Keratinocyte (primary cell): Measurements from ENCODE around the gene STK35. TPM values are rescaled to one million over a fixed set of nuclear protein-coding genes. Genes with fewer than 3 reads are reported as not detected.

Experiments used
- DNase-seq: peaks from one replicate; pipeline ENCODE4 v3.0.0-alpha.2; 2011; ENCODE audit warnings: low read depth, missing footprints, low spot score
- FAIRE-seq: peaks from 2 replicates; lab custom pipeline; 2011; peaks lifted over from hg19 to GRCh38; lab: Jason Lieb, UNC
- H2AFZ ChIP-seq: 2 replicates; pipeline ENCODE4 v1.6.0; 2012; ENCODE audit warnings: low read length, control low read depth, inconsistent platforms; ENCODE audit not compliant: control insufficient read depth
- H3K27ac ChIP-seq: 2 replicates; pipeline ENCODE4 v1.5.1; 2011; ENCODE audit warnings: low read length; ENCODE audit not compliant: control insufficient read depth, insufficient read depth
- H3K27me3 ChIP-seq: 3 replicates; pipeline ENCODE4 v1.6.0; 2011; ENCODE audit warnings: low read length; ENCODE audit not compliant: control insufficient read depth, insufficient read depth; ENCODE audit errors: extremely low read depth
- H3K36me3 ChIP-seq, 2 experiments: 2 replicates in 1 of 2; 3 replicates in 1 of 2; pipeline ENCODE4 v1.5.1; 2011; ENCODE audit warnings: low read length in 2 of 2, mild to moderate bottlenecking in 1 of 2; ENCODE audit not compliant: control insufficient read depth in 2 of 2, insufficient read depth in 2 of 2; ENCODE audit errors: extremely low read depth in 1 of 2
- H3K4me1 ChIP-seq: 3 replicates; pipeline ENCODE4 v1.5.1; 2011; ENCODE audit warnings: low read length; ENCODE audit not compliant: control insufficient read depth, insufficient read depth; ENCODE audit errors: extremely low read depth
- H3K4me2 ChIP-seq: 3 replicates; pipeline ENCODE4 v1.6.0; 2011; ENCODE audit warnings: low read depth, low read length; ENCODE audit not compliant: control insufficient read depth, insufficient read depth; ENCODE audit errors: extremely low read depth
- H3K4me3 ChIP-seq, 3 experiments: fragments of 200-600 bp in 1 of 3; sonication (generic) in 1 of 3; 2 replicates in 2 of 3; 3 replicates in 1 of 3; pipeline ENCODE4 v1.5.1; 2011 to 2016; ENCODE audit warnings: low read length in 3 of 3, mild to moderate bottlenecking in 3 of 3, control low read depth in 2 of 3, inconsistent platforms in 1 of 3, low read depth in 1 of 3, mixed read lengths in 1 of 3, mixed run types in 1 of 3, moderate library complexity in 1 of 3; ENCODE audit not compliant: control insufficient read depth in 2 of 3, insufficient read depth in 2 of 3; ENCODE audit errors: extremely low read depth in 1 of 3
- H3K79me2 ChIP-seq: 2 replicates; pipeline ENCODE4 v1.6.0; 2012; ENCODE audit warnings: low read length; ENCODE audit not compliant: control insufficient read depth, insufficient read depth
- H3K9ac ChIP-seq: 3 replicates; pipeline ENCODE4 v1.6.0; 2011; ENCODE audit warnings: low read length; ENCODE audit not compliant: control insufficient read depth, insufficient read depth; ENCODE audit errors: extremely low read depth
- H3K9me1 ChIP-seq: 3 replicates; pipeline ENCODE4 v1.6.0; 2011; ENCODE audit warnings: low read length; ENCODE audit not compliant: control insufficient read depth, insufficient read depth; ENCODE audit errors: extremely low read depth
- H3K9me3 ChIP-seq: 2 replicates; pipeline ENCODE4 v1.5.1; 2012; ENCODE audit warnings: low read depth, low read length; ENCODE audit not compliant: control insufficient read depth
- H4K20me1 ChIP-seq: 3 replicates; pipeline ENCODE4 v1.6.0; 2011; ENCODE audit warnings: low read length; ENCODE audit not compliant: control insufficient read depth, insufficient read depth; ENCODE audit errors: extremely low read depth
- EZH2 ChIP-seq: IDR thresholded peaks from one replicate; pipeline ENCODE4 v1.6.1; 2012; ENCODE audit warnings: inconsistent platforms, mild to moderate bottlenecking, low read length, moderate library complexity
- dilution Hi-C: fragments of 300-500 bp; cut with MboI; formaldehyde crosslinking; loops from one replicate; pipeline ENCODE4 v1.7.0; 2020; ENCODE audit warnings: low sequenced_read_pairs; ENCODE audit not compliant: extremely low pct_ligation_motif_present
- polyA plus RNA-seq, 5 experiments: library from polyadenylated mRNA; depleted of rRNA in 3 of 5; stranded (reverse) in 3 of 5; stranded (forward) in 1 of 5; unstranded in 1 of 5; fragments of >200 nt; gene quantifications; 1 replicate in 1 of 5; 2 replicates in 3 of 5; 3 replicates in 1 of 5; pipeline versions ENCODE4 v1.2.1 to v1.2.3, GENCODE V29; 2011 to 2012; ENCODE audit warnings: missing spikeins in 2 of 5, low read depth in 1 of 5, low replicate concordance in 1 of 5
- TF ChIP-seq, protein P1 (sequence below), 3 experiments: IDR thresholded peaks in 1 of 3; conservative IDR thresholded peaks in 1 of 3; optimal IDR thresholded peaks in 1 of 3; 2 replicates in 2 of 3; 3 replicates in 1 of 3; pipeline versions ENCODE3 to v1.5.1; 2011; ENCODE audit warnings: low read length in 3 of 3, mild to moderate bottlenecking in 3 of 3, moderate library complexity in 2 of 3, control low read depth in 1 of 3, inconsistent platforms in 1 of 3; ENCODE audit not compliant: insufficient read depth in 2 of 3; ENCODE audit errors: extremely low read depth in 1 of 3

STK35 gene
- polyA plus RNA-seq, 1 donor (not counting 4 experiments of a cell fraction or from before 2014, with no cell fraction given): 6.5 TPM

DNA sequence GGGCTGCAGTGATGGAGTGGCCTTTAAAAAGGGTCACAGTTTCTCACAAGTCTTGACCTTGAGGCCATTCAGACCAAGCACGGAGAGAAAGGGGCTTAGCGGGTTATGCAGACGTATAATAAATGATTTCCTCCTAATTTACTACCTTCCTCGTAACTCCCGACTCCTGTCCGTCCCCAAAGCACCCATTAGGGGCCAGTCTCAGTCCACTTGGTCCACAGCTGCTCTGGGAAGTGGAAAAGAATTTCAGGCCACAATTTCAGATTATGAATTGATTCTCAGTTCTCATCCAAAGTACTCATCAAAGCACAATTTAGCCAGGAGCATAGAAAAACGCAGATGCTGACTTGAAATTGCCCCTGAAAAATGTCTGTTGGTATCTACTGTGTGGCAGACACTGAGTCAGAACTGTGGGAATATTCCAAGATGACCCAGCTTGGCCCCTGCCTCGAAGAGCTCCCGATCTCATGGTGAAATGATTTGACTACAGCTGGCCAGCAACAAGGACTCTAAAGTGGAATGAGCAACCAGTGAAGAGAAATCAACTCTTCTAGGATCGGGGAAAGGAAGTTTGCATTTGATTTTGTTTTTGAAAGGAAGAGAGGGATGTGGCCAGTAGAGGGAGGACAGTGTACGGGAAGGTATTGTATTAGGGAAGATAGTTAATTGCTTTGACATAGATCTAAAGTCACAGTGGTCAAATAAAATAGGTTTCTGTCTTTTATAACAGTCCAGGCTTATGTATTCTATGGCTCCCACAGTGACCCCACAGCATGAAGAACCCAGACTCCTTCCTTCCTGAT lies 15.2 kb upstream of the STK35 start:
- no peak for FAIRE-seq
- H3K9ac ChIP-seq: no peak overlapping the region
- DNase-seq: no peak
- TF ChIP-seq, protein P1, sequence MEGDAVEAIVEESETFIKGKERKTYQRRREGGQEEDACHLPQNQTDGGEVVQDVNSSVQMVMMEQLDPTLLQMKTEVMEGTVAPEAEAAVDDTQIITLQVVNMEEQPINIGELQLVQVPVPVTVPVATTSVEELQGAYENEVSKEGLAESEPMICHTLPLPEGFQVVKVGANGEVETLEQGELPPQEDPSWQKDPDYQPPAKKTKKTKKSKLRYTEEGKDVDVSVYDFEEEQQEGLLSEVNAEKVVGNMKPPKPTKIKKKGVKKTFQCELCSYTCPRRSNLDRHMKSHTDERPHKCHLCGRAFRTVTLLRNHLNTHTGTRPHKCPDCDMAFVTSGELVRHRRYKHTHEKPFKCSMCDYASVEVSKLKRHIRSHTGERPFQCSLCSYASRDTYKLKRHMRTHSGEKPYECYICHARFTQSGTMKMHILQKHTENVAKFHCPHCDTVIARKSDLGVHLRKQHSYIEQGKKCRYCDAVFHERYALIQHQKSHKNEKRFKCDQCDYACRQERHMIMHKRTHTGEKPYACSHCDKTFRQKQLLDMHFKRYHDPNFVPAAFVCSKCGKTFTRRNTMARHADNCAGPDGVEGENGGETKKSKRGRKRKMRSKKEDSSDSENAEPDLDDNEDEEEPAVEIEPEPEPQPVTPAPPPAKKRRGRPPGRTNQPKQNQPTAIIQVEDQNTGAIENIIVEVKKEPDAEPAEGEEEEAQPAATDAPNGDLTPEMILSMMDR (optimal IDR thresholded peaks at IDR 0.05 in 1 of 3, IDR thresholded peaks at IDR 0.05 in 1 of 3, conservative IDR thresholded peaks at IDR 0.05 in 1 of 3; ENCODE audit: extremely low read depth in 1 of 3, insufficient read depth in 2 of 3, low read length in 3 of 3): no peak
- no peak for TF ChIP-seq EZH2
- H3K4me3 ChIP-seq: no peak overlapping the region
- no peaks in the 10 kb centered on the region for H3K9me3 ChIP-seq
- dilution Hi-C loops: no loop called here
- H4K20me1 ChIP-seq: no peaks in the 10 kb centered on the region
- no peak overlapping the region for H2AFZ ChIP-seq
- H3K4me1 ChIP-seq: peaks cover 3% of the 10 kb centered on the region
- no peaks in the 10 kb centered on the region for H3K36me3 ChIP-seq
- no peak overlapping the region for H3K27ac ChIP-seq
- H3K27me3 ChIP-seq: peaks cover 23% of the 10 kb centered on the region
- no peaks in the 10 kb centered on the region for H3K79me2 ChIP-seq
- H3K9me1 ChIP-seq: no peaks in the 10 kb centered on the region
- no peak overlapping the region for H3K4me2 ChIP-seq

GRCh38 chr20:2086980-2087377 lies 14.6 kb upstream of the STK35 start:
- H3K4me2 ChIP-seq: no peak overlapping the region
- no peaks in the 10 kb centered on the region for H3K9me1 ChIP-seq
- no peak overlapping the region for H3K9ac ChIP-seq
- peaks cover 3% of the 10 kb centered on the region for H3K4me1 ChIP-seq
- no peak overlapping the region for H3K27ac ChIP-seq
- H3K27me3 ChIP-seq: peaks cover 21% of the 10 kb centered on the region
- no peaks in the 10 kb centered on the region for H3K36me3 ChIP-seq
- dilution Hi-C loops: no loop called here
- no peaks in the 10 kb centered on the region for H3K79me2 ChIP-seq
- DNase-seq (no peak), FAIRE-seq (no peak)
- H3K4me3 ChIP-seq: no peak overlapping the region
- no peak overlapping the region for H2AFZ ChIP-seq
- no peak for TF ChIP-seq EZH2
- TF ChIP-seq, protein P1 (optimal IDR thresholded peaks at IDR 0.05 in 1 of 3, IDR thresholded peaks at IDR 0.05 in 1 of 3, conservative IDR thresholded peaks at IDR 0.05 in 1 of 3; ENCODE audit: extremely low read depth in 1 of 3, insufficient read depth in 2 of 3, low read length in 3 of 3): no peak
- no peaks in the 10 kb centered on the region for H4K20me1 ChIP-seq
- H3K9me3 ChIP-seq: no peaks in the 10 kb centered on the region
